H9 (cell line): ENCODE results near the gene FAR1. TPM values are rescaled to one million over a fixed set of nuclear protein-coding genes. Genes with fewer than 3 reads are reported as not detected.

Experiments used
- DNase-seq: peaks from one replicate; pipeline ENCODE4 v3.0.0-alpha.2; 2017
- H2AFZ ChIP-seq: one replicate; pipeline ENCODE4 v1.6.1; 2013; ENCODE audit warnings: mild to moderate bottlenecking, low read length, control low read depth, moderate library complexity
- H2AK5ac ChIP-seq: 2 replicates; pipeline ENCODE4 v1.6.1; 2013; ENCODE audit warnings: low read length, control low read depth, mixed read lengths; ENCODE audit not compliant: insufficient read length
- H2BK120ac ChIP-seq: one replicate; pipeline ENCODE4 v1.6.1; 2013; ENCODE audit warnings: low read depth, mild to moderate bottlenecking, low read length, control low read depth, inconsistent platforms; ENCODE audit not compliant: poor library complexity, severe bottlenecking
- H2BK12ac ChIP-seq: 2 replicates; pipeline ENCODE4 v1.6.1; 2013; ENCODE audit warnings: low read length, control low read depth, mixed read lengths, low read depth; ENCODE audit not compliant: insufficient read length
- H2BK15ac ChIP-seq: 2 replicates; pipeline ENCODE4 v1.6.1; 2013; ENCODE audit warnings: low read depth, low read length, control low read depth
- H2BK20ac ChIP-seq: one replicate; pipeline ENCODE4 v1.6.1; 2013; ENCODE audit warnings: low read depth, mild to moderate bottlenecking, low read length, control low read depth, inconsistent platforms; ENCODE audit not compliant: poor library complexity, severe bottlenecking
- H2BK5ac ChIP-seq: 2 replicates; pipeline ENCODE4 v1.6.1; 2013; ENCODE audit warnings: low read length, control low read depth, mixed read lengths; ENCODE audit not compliant: insufficient read length
- H3K14ac ChIP-seq: 2 replicates; pipeline ENCODE4 v1.6.1; 2013; ENCODE audit warnings: low read length, control low read depth; ENCODE audit not compliant: insufficient read depth
- H3K18ac ChIP-seq: 2 replicates; pipeline ENCODE4 v1.6.1; 2013; ENCODE audit warnings: low read depth, mild to moderate bottlenecking, mixed read lengths, low read length, control low read depth; ENCODE audit not compliant: insufficient read length
- H3K23ac ChIP-seq: 2 replicates; pipeline ENCODE4 v1.6.1; 2013; ENCODE audit warnings: low read length, control low read depth, mixed read lengths, low read depth; ENCODE audit not compliant: insufficient read length
- H3K23me2 ChIP-seq: 2 replicates; pipeline ENCODE4 v1.6.1; 2013; ENCODE audit warnings: low read depth, mild to moderate bottlenecking, mixed read lengths, low read length, control low read depth; ENCODE audit not compliant: insufficient read length, poor library complexity, severe bottlenecking
- H3K27ac ChIP-seq: 2 replicates; pipeline ENCODE4 v1.5.1; 2013; ENCODE audit warnings: low read length, control low read depth, mixed read lengths, low read depth; ENCODE audit not compliant: insufficient read length
- H3K27me3 ChIP-seq: 2 replicates; pipeline ENCODE4 v1.6.1; 2013; ENCODE audit warnings: low read length, control low read depth, inconsistent platforms; ENCODE audit not compliant: insufficient read depth
- H3K4ac ChIP-seq: 2 replicates; pipeline ENCODE4 v1.6.1; 2013; ENCODE audit warnings: low read depth, mild to moderate bottlenecking, control low read depth, inconsistent platforms, low read length, moderate library complexity
- H3K4me1 ChIP-seq: 2 replicates; pipeline ENCODE4 v1.6.1; 2013; ENCODE audit warnings: low read length, control low read depth, inconsistent platforms; ENCODE audit not compliant: insufficient read depth
- H3K4me2 ChIP-seq: 2 replicates; pipeline ENCODE4 v1.6.1; 2013; ENCODE audit warnings: low read length, control low read depth, mixed read lengths; ENCODE audit not compliant: insufficient read length, insufficient read depth
- H3K56ac ChIP-seq: 2 replicates; pipeline ENCODE4 v1.6.1; 2013; ENCODE audit warnings: low read depth, mild to moderate bottlenecking, mixed read lengths, low read length, control low read depth; ENCODE audit not compliant: insufficient read length
- H3K79me1 ChIP-seq: 2 replicates; pipeline ENCODE4 v1.6.1; 2013; ENCODE audit warnings: low read depth, mild to moderate bottlenecking, moderate library complexity, low read length, control low read depth, inconsistent platforms; ENCODE audit not compliant: insufficient read depth, poor library complexity, severe bottlenecking
- H3K79me2 ChIP-seq: 2 replicates; pipeline ENCODE4 v1.6.1; 2013; ENCODE audit warnings: low read length, control low read depth, inconsistent platforms; ENCODE audit not compliant: insufficient read depth
- H3K9ac ChIP-seq: 2 replicates; pipeline ENCODE4 v1.6.1; 2013; ENCODE audit warnings: low read length, control low read depth, mixed read lengths; ENCODE audit not compliant: insufficient read length; ENCODE audit errors: extremely low read depth
- H3K9me3 ChIP-seq: one replicate; pipeline ENCODE4 v1.6.1; 2013; ENCODE audit warnings: low read depth, low read length, inconsistent platforms; ENCODE audit not compliant: control insufficient read depth
- H3T11ph ChIP-seq: one replicate; pipeline ENCODE4 v1.6.1; 2013; ENCODE audit warnings: mild to moderate bottlenecking, low read length, control low read depth, inconsistent platforms
- H4K20me1 ChIP-seq: one replicate; pipeline ENCODE4 v1.6.1; 2013; ENCODE audit not compliant: control insufficient read depth, insufficient read length, insufficient read depth
- H4K5ac ChIP-seq: 2 replicates; pipeline ENCODE4 v1.6.1; 2013; ENCODE audit warnings: low read depth, mild to moderate bottlenecking, mixed read lengths, low read length, control low read depth; ENCODE audit not compliant: insufficient read length
- H4K8ac ChIP-seq: replicated peaks from 2 replicates; pipeline ENCODE4 v1.6.1; 2013; ENCODE audit warnings: low read length, control low read depth, mixed read lengths, low read depth; ENCODE audit not compliant: insufficient read length
- H4K91ac ChIP-seq: 2 replicates; pipeline ENCODE4 v1.6.1; 2013; ENCODE audit warnings: low read depth, mild to moderate bottlenecking, moderate library complexity, mixed read lengths, low read length, control low read depth; ENCODE audit not compliant: insufficient read length
- H3K27ac Mint-ChIP-seq, 3 experiments: 2 replicates in 2 of 3; 3 replicates in 1 of 3; pipeline ENCODE4 v1.8.0; 2020 to 2021; ENCODE audit warnings: mixed read lengths in 3 of 3, mild to moderate bottlenecking in 1 of 3, moderate library complexity in 1 of 3
- H3K27me3 Mint-ChIP-seq: 2 replicates; pipeline ENCODE4 v1.8.0; 2021; ENCODE audit warnings: low read depth, mild to moderate bottlenecking, moderate library complexity, mixed read lengths
- H3K36me3 Mint-ChIP-seq, 3 experiments: 2 replicates in 2 of 3; 3 replicates in 1 of 3; pipeline ENCODE4 v1.8.0; 2020 to 2021; ENCODE audit warnings: low read depth in 3 of 3, mixed read lengths in 3 of 3; ENCODE audit not compliant: insufficient read depth in 1 of 3
- H3K4me1 Mint-ChIP-seq, 2 experiments: 2 replicates each; pipeline ENCODE4 v1.8.0; 2020; ENCODE audit warnings: mixed read lengths in 2 of 2
- H3K4me3 Mint-ChIP-seq, 2 experiments: 2 replicates in 1 of 2; 3 replicates in 1 of 2; pipeline ENCODE4 v1.8.0; 2020 to 2021; ENCODE audit warnings: mild to moderate bottlenecking in 2 of 2, mixed read lengths in 2 of 2, moderate library complexity in 1 of 2
- H3K9me3 Mint-ChIP-seq, 2 experiments: 2 replicates in 1 of 2; 3 replicates in 1 of 2; pipeline ENCODE4 v1.8.0; 2020; ENCODE audit warnings: mild to moderate bottlenecking in 2 of 2, mixed read lengths in 2 of 2, moderate library complexity in 1 of 2
- CTCF ChIP-seq: fragments of 200-600 bp; sonication (generic); conservative IDR thresholded peaks from 3 replicates; pipeline ENCODE4 v1.8.0; 2021; ENCODE audit warnings: antibody characterized with exemption, mild to moderate bottlenecking
- WGBS: extraction: QIAGEN DNeasy Blood & Tissue Kit; methylation state at CpG from one replicate; pipeline ENCODE4 v1.1.7; 2013; ENCODE audit warnings: missing lambda C conversion rate, low lambda C conversion rate, mixed read lengths; ENCODE audit not compliant: insufficient read length; ENCODE audit errors: extremely low coverage; 5-methylcytosine and 5-hydroxymethylcytosine counted together
- total RNA-seq: library from RNA; stranded (reverse); gene quantifications from 2 replicates; pipeline ENCODE4 v1.2.1, GENCODE V29; 2021

Gene FAR1
- total RNA-seq, 1 experiment from 2014 or later = 72.5 TPM

- WGBS = no CpG with 5 or more reads among the region's 1 CpG
- Mint-ChIP-seq H3K27ac (no peak overlapping the region), H3K36me3 (peaks cover 0 to 3% (median 3%) of the 10 kb centered on the region in 3 experiments; a peak in 1 of 7 replicates), H3K4me1 (peaks cover 66 to 68% of the 10 kb centered on the region in 2 experiments), H3K27me3 (no peaks in the 10 kb centered on the region), H3K9me3 (no peaks in the 10 kb centered on the region), H3K4me3 (no peak overlapping the region)
- H2BK15ac ChIP-seq = no peak overlapping the region
- no peaks in the 10 kb centered on the region for H4K20me1 ChIP-seq
- DNase-seq = no peak
- no peak for TF ChIP-seq CTCF
- no peak overlapping the region for H2AK5ac ChIP-seq
- no peak overlapping the region for H2BK12ac ChIP-seq
- H3K18ac ChIP-seq = no peak overlapping the region
- H3K27ac ChIP-seq = no peak overlapping the region
- no peaks in the 10 kb centered on the region for H3K27me3 ChIP-seq
- H4K8ac ChIP-seq = no peak overlapping the region
- no peak overlapping the region for H3T11ph ChIP-seq
- no peak overlapping the region for H3K9ac ChIP-seq
- no peak overlapping the region for H2BK120ac ChIP-seq
- peaks cover 3% of the 10 kb centered on the region for H3K79me1 ChIP-seq
- no peak overlapping the region for H3K4ac ChIP-seq
- no peak overlapping the region for H2BK5ac ChIP-seq
- H3K56ac ChIP-seq = no peak overlapping the region
- no peak overlapping the region for H3K14ac ChIP-seq
- peaks cover 36% of the 10 kb centered on the region; the same call in 1 of the 2 replicates for H3K79me2 ChIP-seq
- H4K5ac ChIP-seq = no peak overlapping the region
- no peak overlapping the region for H3K4me2 ChIP-seq
- H3K23me2 ChIP-seq = no peaks in the 10 kb centered on the region
- no peak overlapping the region for H2BK20ac ChIP-seq
- no peak overlapping the region for H2AFZ ChIP-seq
- no peak overlapping the region for H3K23ac ChIP-seq
- H3K4me1 ChIP-seq = peaks cover 14% of the 10 kb centered on the region; the same call in 1 of the 2 replicates
- H3K9me3 ChIP-seq = no peaks in the 10 kb centered on the region
- H4K91ac ChIP-seq = no peak overlapping the region
Observed at GRCh38 chr11:13682212-13682611, 13.7 kb downstream of the FAR1 start.
